ENCODE results near the gene GRM4. TPM values are rescaled to one million over a fixed set of nuclear protein-coding genes. Genes with fewer than 3 reads are reported as not detected.

Gene GRM4
- total and polyA plus RNA-seq, 9 of the 15 experiments (the other 6 are each of a cell fraction or from before 2014, with no cell fraction given), result 0.18 TPM; not detected in 8

DNA sequence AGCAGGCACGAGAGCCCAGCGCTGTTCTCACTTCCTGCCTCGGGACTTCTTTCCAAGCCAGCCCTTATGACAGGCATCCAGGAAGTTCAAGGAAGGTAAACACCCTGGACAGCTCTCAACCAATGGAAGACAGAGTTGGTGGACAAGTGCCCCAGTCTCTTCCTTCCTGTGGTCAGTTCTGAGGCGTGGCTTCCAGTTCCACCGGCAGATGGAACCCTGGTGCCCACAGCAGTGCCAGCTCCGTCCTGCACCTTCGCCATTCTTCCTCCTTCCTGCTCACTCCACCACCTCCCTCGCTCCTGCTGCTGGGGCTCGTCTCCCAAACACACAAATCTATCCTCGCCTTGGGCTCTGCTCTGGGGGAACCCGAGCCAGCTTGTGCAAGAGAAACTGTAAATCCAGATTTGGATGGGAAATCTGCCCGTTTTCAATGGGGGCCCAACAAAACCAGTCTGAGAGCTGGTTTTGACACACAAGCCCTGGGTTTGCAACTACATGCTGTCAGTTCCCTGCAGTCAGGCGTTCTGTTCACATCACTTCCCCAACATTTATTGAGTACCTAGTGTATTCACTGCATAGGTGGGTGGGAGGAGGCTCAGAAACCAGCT, 162.7 kb downstream of the GRM4 start (continued):
- TF ChIP-seq REST (IDR thresholded peaks at IDR 0.05; ENCODE audit: borderline replicate concordance), result peak; percentile 80
- TF ChIP-seq REST (CRISPR knock-in tag; IDR thresholded peaks at IDR 0.05; ENCODE audit: low read depth), result peak; percentile 82
- TF ChIP-seq SRSF9 (IDR thresholded peaks at IDR 0.05; ENCODE audit: borderline replicate concordance, low read depth, low read length), result no peak
- peak; percentile 69 for TF ChIP-seq GABPA (tag; conservative IDR thresholded peaks at IDR 0.05; ENCODE audit: low read depth)
- TF ChIP-seq ETV1 (tag; conservative IDR thresholded peaks at IDR 0.05; ENCODE audit: low read depth), result peak; percentile 29; the same call in 1 of the 2 replicates
- TF ChIP-seq EHMT2 (IDR thresholded peaks at IDR 0.05), result peak; percentile 78; the same call in 1 of the 2 replicates
